Spinal cord (tissue), 10 donors: ENCODE results near the gene SUSD6. TPM values are rescaled to one million over a fixed set of nuclear protein-coding genes. Genes with fewer than 3 reads are reported as not detected.
A peak's percentile ranks its signal among the peaks of the same experiment; 100 is the strongest.
"Not testable (repeated sequence)": the region's sequence is repeated elsewhere in the genome, so short reads cannot be mapped to it uniquely, and the experiment has no call there.

Experiments
- DNase-seq, 6 donors: peaks; one replicate each; pipeline versions ENCODE4 v3.0.0 to v3.0.0-alpha.2; 2013 to 2015; ENCODE audit warnings: low spot score in 6 of 6, low read depth in 4 of 6
- H3K27ac ChIP-seq: one replicate; pipeline ENCODE4 v1.5.1; 2013; ENCODE audit warnings: low read depth, low read length, control low read depth
- H3K27me3 ChIP-seq: one replicate; pipeline ENCODE4 v1.6.1; 2013; ENCODE audit warnings: low read length; ENCODE audit not compliant: control insufficient read depth, insufficient read depth
- H3K36me3 ChIP-seq: one replicate; pipeline ENCODE4 v1.6.1; 2013; ENCODE audit warnings: low read length; ENCODE audit not compliant: control insufficient read depth, insufficient read depth
- H3K4me1 ChIP-seq: one replicate; pipeline ENCODE4 v1.6.1; 2013; ENCODE audit warnings: low read length; ENCODE audit not compliant: control insufficient read depth, insufficient read depth
- H3K4me3 ChIP-seq: one replicate; pipeline ENCODE4 v1.5.1; 2013; ENCODE audit warnings: low read depth, low read length, control low read depth
- H3K9me3 ChIP-seq: one replicate; pipeline ENCODE4 v1.6.1; 2013; ENCODE audit warnings: low read length; ENCODE audit not compliant: control insufficient read depth, insufficient read depth
- WGBS: methylation state at CpG from one replicate; pipeline ENCODE4 v1.1.5; 2013; ENCODE audit warnings: missing lambda C conversion rate; ENCODE audit not compliant: insufficient coverage; 5-methylcytosine and 5-hydroxymethylcytosine counted together
- polyA plus RNA-seq, 2 donors: library from polyadenylated mRNA; unstranded; fragments of 120-200 nt; gene quantifications; one replicate each; pipeline ENCODE4 v1.2.1, GENCODE V29; 2013; ENCODE audit not compliant: insufficient read length in 2 of 2
- total RNA-seq, 2 donors: library from RNA; depleted of rRNA in 1 of 2; stranded (reverse); fragments of 120-200 nt in 1 of 2; fragments of >200 nt in 1 of 2; gene quantifications; one replicate each; pipeline versions ENCODE4 v1.2.3 to v1.2.4, GENCODE V29; 2013 to 2014
- donor health status: healthy.

SUSD6 gene
- total and polyA plus RNA-seq, 4 donors, result 16.8 to 23.9 (median 19.4) TPM

DNA sequence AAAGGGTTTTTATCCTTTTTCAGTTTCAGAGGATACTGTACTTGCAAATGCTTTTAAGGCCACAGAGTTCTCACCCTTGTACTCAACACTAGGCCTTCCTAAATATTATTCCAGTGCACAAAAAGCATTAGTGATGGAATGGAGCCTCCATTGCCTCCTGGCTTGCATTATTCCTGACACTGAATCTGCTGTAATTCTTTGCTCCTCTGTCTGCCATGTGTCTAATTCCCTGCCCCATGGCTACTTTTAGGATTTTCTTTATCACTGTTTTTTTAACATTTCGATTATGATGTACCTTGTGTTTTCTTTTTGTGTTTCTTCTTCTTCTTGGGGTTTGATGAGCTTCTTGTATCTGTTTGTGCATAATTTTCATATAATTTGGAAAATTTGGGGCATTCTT is 29.5 kb downstream of the SUSD6 start:
- Histone ChIP-seq H3K4me3 (no peak overlapping the region), H3K9me3 (peaks cover 2% of the 10 kb centered on the region), H3K27me3 (no peaks in the 10 kb centered on the region), H3K27ac (no peak overlapping the region), H3K4me1 (peaks cover 22% of the 10 kb centered on the region), H3K36me3 (no peaks in the 10 kb centered on the region)
- no peak for DNase-seq
- no CpG with 5 or more reads among the region's 1 CpG for WGBS

GRCh38 chr14:69642212-69642793 is 30.9 kb downstream of the SUSD6 start:
- H3K4me1 ChIP-seq, H3K4me3 ChIP-seq: not testable (repeated sequence)

GRCh38 chr14:69643430-69644200 is 32.2 kb downstream of the SUSD6 start:
- Histone ChIP-seq H3K36me3 (no peaks in the 10 kb centered on the region), H3K27me3 (no peaks in the 10 kb centered on the region), H3K27ac (no peak overlapping the region), H3K9me3 (peaks cover 2% of the 10 kb centered on the region), H3K4me1 (peaks cover 8% of the 10 kb centered on the region), H3K4me3 (no peak overlapping the region)
- peak in 2 of 6 donors; percentile 36 to 51 for DNase-seq
- WGBS, result no CpG with 5 or more reads among the region's 5 CpGs

More at GRCh38 chr14:69642212-69642793, 30.9 kb downstream of the SUSD6 start:
- H3K27me3 ChIP-seq, DNase-seq, H3K36me3 ChIP-seq, H3K27ac ChIP-seq, H3K9me3 ChIP-seq: not testable (repeated sequence)
- 100% methylated on average over 1 of the region's 7 CpGs for WGBS

DNA sequence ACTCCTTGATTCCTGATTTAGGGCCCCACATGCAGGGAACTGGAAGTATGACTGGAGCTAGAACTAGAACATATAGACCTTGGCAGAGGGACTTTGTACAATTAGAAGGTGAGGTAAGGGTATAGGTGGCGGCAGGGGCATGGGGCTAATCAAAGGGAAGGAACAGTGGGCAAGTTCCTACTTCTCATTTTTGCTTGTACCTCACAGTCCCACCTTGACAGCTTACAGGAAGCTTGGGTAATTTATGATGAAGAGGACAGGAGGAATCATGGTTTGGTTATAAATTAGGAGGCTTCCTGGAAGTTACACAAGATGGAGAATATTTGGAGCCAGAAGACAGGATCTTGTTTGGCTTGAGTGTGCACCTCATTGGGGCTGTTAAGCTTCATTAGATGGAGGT is 33.4 kb downstream of the SUSD6 start:
- Histone ChIP-seq H3K4me3 (no peak overlapping the region), H3K9me3 (peaks cover 2% of the 10 kb centered on the region), H3K4me1 (peaks cover 4% of the 10 kb centered on the region), H3K27me3 (no peaks in the 10 kb centered on the region), H3K27ac (no peak overlapping the region), H3K36me3 (no peaks in the 10 kb centered on the region)
- DNase-seq, result no peak
- 100% methylated on average over 1 of the region's 1 CpG for WGBS

DNA sequence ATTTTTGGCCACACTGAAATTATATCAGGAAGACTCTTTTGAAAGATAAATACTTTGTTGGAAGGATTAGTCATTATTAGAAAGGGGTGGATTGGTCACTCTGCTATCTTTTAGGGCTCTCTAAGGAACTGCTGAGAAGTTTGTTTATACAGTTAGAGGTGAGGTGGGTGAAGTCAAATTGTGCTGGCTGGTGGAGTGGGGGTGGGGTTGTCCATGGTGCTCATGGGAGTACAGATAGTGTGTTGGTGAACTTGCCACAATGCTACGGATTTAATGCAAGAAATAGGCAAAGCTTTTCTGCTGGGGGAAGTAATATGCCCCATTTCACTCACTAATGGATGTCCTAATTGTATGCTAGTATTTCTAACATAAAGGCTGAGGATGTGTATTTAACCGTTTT is 35.8 kb downstream of the SUSD6 start:
- no peak overlapping the region for H3K4me3 ChIP-seq
- peaks cover 5% of the 10 kb centered on the region for H3K4me1 ChIP-seq
- DNase-seq, result no peak
- H3K27ac ChIP-seq, result no peak overlapping the region
- H3K36me3 ChIP-seq, result no peaks in the 10 kb centered on the region
- no peaks in the 10 kb centered on the region for H3K27me3 ChIP-seq
- H3K9me3 ChIP-seq, result no peaks in the 10 kb centered on the region
- no CpG with 5 or more reads among the region's 2 CpGs for WGBS

DNA sequence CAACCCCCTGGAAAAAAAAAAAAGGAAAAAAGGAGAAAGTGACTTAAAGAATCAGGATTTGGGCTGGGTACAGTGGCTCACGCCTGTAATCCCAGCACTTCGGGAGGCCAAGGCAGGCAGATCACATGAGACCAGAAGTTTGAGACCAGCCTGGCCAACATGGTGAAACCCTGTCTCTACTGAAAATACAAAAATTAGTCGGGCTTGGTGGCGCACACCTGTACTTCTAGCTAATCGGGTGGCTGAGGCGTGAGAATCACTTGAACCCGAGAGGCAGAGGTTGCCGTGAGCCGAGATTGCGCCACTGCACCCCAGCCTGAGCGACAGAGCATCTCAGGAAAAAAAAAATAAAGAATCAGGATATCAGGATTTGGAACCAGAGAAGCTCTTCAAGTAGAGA is 36.2 kb downstream of the SUSD6 start:
- peak overlapping the region; percentile 70 for H3K27ac ChIP-seq
- WGBS, result 92% methylated on average over 11 of the region's 11 CpGs
- H3K4me1 ChIP-seq, H3K27me3 ChIP-seq, DNase-seq, H3K9me3 ChIP-seq, H3K36me3 ChIP-seq, H3K4me3 ChIP-seq: not testable (repeated sequence)

DNA sequence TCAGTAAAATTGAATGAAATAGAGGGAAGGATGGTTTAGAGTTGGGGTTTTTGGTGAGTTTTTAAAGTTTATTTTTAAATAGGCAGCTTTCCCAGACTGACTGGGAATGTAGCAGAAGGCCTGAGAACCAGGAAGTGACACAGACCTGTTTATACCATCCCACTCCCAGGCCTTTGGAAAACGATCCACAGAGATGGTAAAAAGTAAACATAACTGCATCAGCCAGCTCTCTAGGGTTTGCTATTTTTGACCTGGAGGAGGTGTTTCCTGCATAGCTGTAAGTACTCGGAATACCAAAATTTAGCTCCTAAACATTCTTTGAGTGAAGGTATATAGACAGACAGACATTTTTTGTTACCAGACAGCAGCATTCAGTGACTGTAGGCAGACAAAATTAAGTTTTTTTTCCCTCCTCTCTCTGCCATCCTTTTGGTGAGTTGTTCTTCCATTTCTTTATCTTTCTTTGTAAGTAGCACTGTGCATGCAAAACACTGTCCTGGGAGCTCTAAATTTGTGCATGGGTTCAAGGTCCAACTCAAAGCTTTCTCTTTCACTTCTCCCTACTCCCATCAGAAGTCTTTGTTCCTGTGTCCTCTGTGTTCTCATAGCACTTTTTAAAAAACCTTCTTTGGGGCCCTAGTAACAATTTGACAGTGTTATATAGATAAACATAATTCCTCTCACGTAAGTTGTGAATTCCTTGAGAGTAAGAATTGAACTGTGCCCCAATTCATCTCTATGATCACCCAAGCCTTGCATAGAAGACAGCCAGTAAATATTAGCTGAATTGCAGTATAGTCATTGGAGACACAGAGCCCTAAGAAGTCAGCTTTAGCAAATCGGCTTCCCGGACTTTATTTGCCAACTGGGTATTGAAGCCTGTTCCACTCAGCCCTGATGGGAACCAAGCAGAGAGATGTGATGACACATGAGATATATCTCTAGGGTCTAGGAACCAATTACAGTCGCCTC is 37.4 kb downstream of the SUSD6 start:
- Histone ChIP-seq H3K36me3 (no peaks in the 10 kb centered on the region), H3K4me3 (no peak overlapping the region), H3K27me3 (no peaks in the 10 kb centered on the region), H3K4me1 (peaks cover 15% of the 10 kb centered on the region), H3K27ac (peak overlapping the region; percentile 70), H3K9me3 (no peaks in the 10 kb centered on the region)
- WGBS, result 0% methylated on average over 2 of the region's 6 CpGs
- peak in 2 of 6 donors; percentile 52 to 59 for DNase-seq

DNA sequence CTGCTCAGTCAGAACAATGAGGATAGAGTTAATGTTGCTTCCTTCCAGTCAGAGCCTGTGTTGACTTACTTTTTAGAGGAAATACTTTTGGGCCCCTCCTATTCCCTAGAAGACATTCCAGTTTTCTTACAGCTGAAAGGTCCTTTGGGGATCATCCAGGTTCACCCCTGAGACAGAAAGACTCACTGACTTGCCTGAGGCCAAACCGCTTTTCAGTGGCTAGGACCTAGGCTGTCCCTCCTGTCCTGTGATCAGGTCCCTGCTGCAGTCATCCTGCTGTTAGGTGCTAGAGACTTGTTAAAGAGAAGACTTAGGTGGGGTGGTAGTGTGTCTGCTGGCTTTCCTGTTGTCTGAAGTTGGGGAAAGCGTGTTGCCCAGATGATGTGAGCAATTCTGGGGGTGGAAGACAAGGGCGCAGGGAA is 39.6 kb downstream of the SUSD6 start:
- peak overlapping the region; percentile 65 for H3K27ac ChIP-seq
- WGBS, result 75% methylated on average over 2 of the region's 3 CpGs
- H3K4me1 ChIP-seq, result peaks cover 18% of the 10 kb centered on the region

GRCh38 chr14:69651664-69652063 is 40.3 kb downstream of the SUSD6 start:
- no peaks in the 10 kb centered on the region for H3K9me3 ChIP-seq
- DNase-seq, result no peak
- H3K27ac ChIP-seq, result peak overlapping the region; percentile 65
- H3K36me3 ChIP-seq, result no peaks in the 10 kb centered on the region
- H3K4me3 ChIP-seq, result no peak overlapping the region
- peaks cover 18% of the 10 kb centered on the region for H3K4me1 ChIP-seq
- no peaks in the 10 kb centered on the region for H3K27me3 ChIP-seq
- WGBS, result no CpG with 5 or more reads among the region's 1 CpG

More for the DNA sequence above, 39.6 kb downstream of the SUSD6 start:
- Histone ChIP-seq H3K27me3 (no peaks in the 10 kb centered on the region), H3K9me3 (no peaks in the 10 kb centered on the region), H3K4me3 (no peak overlapping the region), H3K36me3 (no peaks in the 10 kb centered on the region)
- no peak for DNase-seq
